NCI-H1105 (cell line): Measurements from ENCODE around the gene PSMA6.
"Not testable (repeated sequence)": the region's sequence is repeated elsewhere in the genome, so short reads cannot be mapped to it uniquely, and the experiment has no call there.

Experiments used
- DNase-seq: peaks from one replicate; lab custom pipeline; 2025; lab: John Stamatoyannopoulos, UW

Gene PSMA6

DNA sequence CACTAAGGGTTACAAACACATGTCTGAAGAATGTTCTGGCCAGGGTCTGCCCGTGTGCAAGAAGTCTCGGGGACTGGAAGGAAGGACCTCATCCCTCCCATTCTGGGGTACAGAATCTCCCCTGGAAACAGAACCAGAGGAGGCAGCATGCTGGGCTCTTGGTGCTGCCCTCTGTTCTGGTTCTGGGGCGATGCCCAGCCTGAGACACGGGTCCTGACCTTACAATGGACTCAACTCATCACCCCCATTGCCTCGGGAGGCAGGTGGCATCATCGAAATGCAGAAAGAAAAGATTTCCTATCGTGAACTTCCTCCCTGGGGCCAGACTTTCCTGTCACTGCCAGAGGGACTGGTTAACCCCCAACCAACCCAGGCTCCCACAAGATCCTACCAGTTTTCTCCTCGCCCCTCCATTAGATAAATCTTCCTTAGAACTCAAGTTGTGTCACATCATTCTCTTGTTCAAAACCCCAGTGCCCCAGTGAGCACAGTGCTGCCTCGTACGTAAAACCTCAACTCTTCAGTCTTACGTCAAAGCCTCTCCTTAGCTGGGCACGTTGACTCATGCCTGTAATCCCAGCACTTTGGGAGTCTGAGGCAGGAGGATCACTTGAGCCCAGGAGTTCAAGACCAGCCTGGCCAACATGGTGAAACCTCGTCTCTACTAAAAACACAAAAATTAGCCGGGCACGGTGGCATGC lies 52.1 kb downstream of the PSMA6 start:
- DNase-seq, result no peak

DNA sequence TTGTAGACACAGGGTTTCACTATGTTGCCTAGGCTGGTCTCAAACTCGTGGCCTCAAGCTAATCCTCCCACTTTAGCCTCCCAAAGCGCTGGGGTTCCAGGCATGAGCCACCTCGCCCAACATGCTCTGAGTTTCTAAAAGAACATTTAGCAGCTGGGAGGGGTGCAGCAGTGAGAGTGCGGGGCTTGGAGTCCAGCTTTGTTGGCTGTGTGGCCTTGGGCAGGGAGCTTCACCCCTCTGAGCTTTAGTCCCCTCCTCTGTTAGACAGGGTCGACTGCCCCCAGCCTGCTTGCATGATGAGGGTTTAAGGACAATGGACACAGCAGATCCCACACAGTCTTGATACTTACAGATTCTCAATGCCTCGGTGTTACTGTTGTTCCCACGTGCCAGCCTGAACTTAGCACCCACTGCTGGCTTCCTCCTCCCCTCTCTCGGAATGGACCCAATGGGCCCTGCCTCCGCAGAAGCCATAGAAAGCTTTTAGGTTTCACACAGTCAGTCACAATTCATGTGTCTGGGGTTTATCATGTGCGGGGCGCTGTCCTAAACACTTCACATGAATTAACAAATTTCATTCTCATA lies 54.6 kb downstream of the PSMA6 start:
- DNase-seq, result no peak

DNA sequence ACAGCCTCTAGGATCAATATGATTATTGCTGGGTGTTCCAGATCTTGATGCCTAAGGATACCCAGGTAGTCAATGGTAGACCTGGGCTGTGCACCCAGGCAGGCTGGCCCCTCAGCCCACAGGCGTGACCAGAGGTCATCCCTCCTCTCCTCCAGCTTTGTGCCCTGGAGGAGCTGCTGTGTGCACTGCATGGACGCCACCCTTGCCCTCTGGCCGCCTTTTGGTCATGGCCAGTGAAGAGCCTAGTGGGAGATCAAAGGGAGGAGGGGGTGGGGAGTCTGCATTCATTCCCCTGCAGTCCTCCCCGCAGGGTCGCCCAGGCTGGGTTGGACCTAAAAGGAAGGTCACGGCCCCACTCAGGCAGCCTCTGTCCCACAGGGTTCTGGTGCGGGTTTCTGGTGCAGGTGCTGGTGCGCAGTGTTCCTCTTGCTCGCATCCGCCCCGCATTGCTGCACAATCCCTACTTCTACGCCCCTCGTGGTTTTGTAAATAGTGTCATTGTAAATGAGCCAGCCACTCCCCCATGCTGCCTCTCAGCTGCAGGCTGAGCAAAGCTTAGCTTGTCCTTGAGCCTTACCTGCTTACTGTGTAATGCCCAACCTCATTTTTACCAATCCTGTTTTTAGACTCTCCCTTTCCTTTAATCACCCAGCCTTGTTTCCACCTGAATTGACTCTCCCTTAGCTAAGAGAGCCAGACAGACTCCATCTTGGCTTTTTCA lies 55.3 kb downstream of the PSMA6 start:
- no peak for DNase-seq

DNA sequence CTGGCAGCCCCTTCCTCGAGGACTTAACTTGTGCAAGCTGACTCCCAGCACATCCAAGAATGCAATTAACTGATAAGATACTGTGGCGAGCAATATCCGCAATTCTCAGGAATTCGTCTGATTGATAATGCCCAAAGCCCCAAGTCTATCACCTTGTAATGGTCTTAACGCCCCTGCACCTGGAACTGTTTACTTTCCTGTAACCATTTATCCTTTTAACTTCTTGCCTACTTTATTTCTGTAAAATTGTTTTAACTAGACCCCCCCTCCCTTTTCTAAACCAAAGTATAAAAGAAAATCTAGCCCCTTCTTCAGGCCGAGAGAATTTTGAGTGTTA lies 55.8 kb downstream of the PSMA6 start:
- DNase-seq, result not testable (repeated sequence)

DNA sequence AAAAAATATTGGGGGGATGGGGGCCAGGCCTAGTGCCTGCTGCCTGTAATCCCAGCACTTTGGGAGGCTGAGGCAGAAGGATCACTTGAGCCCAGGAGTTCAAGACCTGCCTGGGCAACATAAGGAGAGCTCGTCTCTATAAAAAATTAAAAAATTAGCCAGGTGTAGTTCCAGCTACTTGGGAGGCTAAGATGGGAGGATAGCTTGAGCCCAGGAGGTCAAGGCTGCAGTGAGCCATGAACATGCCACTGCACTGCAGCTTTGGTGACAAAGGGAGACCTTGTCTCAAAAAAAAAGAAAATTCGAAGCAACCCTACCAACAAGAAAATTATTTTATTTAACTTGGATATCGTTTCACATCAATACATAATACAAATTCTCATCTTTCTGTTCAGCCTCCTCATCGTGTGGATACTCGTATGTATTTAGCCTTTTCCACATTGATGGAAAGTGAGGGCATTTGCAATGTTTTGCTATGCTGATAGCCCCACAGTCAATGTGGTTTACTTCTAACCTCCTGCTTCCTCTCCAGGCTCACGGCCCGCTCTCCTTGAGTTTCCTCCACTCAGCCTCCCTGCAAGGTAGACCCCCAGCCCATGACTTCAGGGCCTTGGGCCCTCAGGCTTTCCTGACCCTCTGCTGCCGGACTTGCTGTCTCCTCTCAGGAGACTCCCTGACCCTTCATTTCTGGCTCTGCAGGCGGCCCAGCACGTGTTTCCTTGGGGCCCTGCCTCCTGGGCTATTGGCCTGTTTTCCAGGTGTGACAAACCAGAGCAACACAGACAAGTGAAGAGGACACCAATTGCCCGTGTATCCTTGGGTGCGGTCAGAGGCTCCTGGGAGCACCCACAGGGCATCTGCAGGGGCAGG lies 57.5 kb downstream of the PSMA6 start:
- DNase-seq, result no peak

DNA sequence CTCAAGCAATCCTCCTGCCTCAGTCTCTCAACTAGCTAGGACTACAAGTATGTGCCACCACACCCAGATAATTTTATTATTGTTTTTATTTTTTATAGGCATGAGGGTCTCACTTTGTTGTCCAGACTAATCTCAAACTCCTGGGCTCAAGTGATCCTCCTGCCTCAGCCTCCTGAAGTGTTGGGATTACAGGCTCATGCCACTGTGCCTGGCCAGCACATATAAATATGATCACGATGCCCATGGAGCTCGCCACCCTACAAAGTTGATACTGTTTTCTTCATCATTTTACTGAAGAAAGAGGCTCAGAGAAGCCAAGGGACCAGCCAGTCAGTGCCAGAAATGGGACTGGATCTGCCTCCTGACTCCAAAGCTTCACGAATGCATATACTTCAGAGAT lies 59.3 kb downstream of the PSMA6 start:
- no peak for DNase-seq

DNA sequence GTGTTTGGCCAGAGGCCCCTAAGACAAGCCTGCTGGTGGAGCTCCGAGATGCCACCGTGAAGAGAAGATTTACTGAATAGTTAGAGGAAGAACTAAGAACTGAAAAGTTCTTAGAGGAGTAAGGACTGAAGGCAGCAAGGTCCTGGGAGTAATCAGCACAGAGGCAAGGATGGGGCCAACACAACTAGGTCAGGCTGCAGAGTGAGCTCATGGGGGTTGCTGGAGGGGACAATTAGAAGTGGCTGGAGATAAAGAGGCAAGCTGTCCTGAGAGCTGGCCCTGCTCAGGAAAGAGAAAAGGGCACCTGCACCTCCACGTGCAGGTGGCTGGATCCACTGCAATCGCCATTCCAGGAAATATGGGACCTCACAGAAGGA lies 59.7 kb downstream of the PSMA6 start:
- no peak for DNase-seq

DNA sequence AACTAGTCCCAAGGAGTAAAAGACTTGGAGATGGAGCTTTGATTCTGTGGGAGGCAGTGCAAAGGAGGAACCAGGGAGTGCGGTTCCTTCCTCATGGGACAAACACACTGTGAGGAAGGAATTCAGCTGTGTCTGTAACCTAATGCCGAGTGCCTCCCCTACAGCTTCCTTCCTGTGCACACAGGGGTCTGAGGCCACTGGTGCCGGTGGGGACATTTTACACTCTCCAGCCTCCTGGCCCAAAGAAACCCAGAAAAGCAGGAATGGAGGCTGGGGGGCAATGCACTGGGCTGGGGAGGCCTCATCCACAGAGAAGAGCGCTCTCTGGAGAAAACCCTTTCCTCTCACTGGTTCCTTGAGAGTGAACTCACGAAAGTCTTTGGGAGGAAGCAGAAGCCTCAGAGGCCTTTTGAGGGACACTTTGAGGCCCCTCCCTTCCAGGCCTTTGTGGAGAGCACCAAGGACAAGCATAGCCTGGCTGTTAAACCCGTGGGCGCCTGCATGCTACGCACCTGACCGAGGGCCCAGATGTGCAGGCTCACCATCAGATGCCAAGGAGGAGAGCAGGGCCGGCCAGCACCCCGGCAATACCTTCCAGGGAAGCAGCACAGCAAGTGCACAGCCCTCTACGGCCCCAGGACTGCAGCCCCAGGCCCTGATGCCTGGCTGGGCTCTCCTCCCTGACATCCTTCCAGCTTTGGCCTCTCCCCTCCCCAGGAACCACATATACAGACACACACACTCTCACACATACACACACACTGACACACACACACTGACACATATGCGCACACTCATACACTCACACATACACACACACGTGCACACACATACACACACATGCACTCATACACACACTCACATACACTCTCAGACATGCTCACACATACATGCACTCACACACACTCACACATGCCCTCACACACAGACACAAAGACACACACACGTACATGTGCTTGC lies 60.4 kb downstream of the PSMA6 start:
- no peak for DNase-seq

DNA sequence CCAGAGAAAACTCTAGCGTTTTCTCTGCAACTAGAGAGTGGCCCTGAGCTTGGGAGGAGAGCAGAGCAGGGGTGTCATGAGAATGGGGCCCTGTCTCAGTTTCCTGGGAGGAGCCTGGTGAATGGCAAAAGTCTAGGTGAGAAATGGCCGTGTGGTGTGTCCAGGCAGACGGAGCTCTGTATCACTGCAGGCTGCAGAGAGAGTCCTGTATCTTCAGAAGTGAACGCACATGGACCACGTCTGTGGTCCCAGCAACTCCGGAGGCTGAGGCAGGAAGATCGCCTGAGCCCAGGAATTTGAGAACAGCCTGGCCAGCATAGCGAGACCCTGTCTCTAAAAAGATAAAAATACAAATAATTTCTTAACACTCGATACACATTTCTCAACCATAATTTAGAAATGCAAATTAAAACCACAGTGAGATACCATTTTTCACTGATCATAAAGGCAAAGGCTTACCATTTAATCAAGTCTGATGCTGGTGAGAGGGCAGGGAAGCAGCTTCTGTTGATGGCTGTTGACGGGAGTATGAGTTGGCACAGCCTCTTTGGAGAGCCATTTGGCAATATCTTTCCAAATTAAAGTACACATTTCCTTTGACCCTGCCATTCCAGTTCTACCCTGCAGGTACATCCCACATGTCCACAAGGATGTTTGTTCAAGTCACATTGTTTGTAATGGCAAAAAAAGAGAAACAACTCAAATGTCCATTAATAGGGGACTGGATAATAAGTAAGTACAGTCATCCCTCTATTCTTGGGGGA lies 61.4 kb downstream of the PSMA6 start:
- DNase-seq, result no peak

DNA sequence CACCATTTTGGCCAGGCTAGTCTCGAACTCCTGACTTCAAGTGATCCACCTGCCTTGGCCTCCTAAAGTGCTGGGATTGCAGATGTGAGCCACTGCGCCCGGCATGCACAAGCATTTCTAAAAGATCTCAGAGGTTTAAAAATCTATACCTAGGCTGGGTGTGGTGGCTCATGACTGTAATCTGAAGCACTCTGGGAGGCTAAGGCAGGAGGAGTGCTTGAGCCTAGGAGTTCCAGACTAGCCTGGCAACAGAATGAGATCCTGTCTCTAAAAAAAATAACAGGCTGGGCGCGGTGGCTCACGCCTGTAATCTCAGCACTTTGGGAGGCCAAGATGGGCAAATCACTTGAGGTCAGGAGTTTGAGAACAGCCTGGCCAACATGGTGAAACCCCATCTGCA lies 63.1 kb downstream of the PSMA6 start:
- not testable (repeated sequence) for DNase-seq

DNA sequence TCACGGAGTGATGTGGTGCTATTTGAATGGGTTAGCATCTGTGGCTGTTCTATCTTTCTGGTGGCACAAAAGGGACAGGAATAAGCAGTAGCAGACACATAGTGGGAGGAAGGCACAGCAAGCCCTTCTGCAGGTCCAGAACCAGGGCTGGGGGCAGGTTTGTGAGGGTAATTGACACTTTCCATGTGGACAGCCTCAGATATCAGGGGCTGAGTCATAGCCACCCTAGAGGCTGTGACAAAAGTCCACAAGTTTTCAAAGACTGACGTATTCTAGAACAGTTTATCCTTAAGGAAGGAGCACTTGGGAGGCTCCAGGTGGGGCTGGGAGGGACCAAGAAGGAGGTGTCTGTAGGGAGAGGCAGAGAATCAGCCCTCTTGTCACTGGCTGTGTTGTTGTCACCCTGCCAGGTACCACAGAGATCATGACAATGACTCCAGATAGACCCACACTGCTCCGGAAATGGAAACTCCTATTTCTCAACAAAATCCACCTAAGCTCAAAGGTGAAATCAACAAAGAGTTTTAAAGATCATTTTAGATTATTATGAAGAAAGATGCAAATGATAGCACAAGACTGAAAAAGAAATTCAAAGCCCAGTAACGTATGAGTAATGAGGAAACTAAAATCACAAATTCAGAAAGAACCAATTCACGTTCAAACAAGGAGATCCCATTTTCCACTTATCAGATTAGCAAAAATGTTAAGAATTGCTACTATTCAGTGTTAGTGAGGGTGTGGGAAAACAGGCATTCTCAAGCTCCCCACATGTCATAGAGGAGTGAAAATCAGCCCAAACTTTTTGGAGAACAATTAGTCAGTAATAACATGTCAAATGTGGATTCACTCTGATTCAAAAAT lies 64.0 kb downstream of the PSMA6 start:
- DNase-seq, result no peak

DNA sequence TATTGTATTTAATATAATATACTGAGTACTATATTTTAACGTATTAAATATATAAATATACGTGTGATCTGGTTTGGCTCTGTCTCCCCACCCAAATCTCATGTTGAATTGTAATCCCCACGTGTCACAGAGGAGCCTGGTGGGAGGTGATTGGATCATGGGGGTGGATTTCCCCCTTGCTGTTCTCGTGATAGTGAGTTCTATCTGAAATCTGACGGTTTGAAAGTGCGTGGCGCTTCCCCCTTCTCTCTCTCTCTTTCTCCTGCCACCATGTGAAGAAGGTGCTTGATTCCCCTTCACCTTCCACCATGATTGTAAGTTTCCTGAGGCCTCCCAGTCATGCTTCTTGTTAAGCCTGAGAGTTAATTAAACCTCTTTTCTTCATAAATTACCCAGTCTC lies 67.5 kb downstream of the PSMA6 start:
- not testable (repeated sequence) for DNase-seq

DNA sequence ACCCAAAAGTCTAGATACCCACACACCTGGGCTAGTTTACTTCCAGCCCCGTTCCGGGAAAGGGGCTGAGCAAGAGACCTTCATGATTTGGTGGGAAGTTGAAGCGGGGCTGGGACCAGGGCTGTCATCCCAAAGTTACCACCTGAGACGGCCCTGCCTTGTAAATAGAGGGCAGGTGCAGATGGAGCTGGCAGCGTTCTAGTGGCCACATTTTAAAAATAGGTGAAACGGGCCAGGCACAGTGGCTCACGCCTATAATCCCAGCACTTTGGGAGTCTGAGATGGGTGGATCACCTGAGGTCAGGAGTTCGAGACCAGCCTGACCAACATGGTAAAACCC lies 68.9 kb downstream of the PSMA6 start:
- DNase-seq, result no peak

DNA sequence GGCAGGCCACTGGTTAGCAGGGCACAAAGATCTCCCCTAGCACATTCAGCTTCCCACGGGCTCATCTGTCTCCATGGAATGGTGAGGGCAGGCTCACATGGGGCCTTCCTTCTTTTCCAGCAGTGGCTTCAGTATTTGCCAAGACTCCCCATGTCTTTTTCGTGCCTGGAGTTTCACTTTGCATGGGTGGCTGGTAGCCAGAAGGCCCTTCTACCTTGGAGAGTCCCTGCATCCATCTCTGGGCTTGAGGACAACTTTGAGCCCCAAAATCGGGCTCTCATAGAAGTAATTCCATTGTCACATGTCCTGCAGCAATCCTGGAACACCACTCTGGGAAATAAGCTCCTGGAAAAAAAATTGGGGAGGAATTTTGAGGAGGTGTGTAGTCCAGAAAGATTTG lies 70.3 kb downstream of the PSMA6 start:
- DNase-seq, result no peak

DNA sequence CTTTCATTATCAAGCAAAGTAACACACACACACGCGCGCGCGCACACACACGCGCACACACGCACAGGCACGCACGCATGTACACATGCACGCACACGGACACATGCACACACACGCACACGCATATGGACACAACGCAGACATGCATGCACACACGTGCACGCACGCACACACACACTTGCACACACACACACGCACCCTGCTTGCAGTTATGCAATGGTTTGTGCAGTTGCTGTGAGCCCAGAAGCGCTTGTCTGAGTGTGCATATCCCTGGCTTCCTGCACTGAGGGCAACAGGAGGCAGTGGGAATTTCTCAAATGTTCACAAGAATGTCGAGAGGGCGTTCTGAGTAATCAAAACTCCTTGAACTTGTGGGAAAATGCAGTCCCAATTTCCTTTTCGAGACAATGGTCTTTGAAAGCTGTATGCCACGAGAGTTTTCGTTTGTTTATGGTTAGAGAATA lies 70.8 kb downstream of the PSMA6 start:
- no peak for DNase-seq

DNA sequence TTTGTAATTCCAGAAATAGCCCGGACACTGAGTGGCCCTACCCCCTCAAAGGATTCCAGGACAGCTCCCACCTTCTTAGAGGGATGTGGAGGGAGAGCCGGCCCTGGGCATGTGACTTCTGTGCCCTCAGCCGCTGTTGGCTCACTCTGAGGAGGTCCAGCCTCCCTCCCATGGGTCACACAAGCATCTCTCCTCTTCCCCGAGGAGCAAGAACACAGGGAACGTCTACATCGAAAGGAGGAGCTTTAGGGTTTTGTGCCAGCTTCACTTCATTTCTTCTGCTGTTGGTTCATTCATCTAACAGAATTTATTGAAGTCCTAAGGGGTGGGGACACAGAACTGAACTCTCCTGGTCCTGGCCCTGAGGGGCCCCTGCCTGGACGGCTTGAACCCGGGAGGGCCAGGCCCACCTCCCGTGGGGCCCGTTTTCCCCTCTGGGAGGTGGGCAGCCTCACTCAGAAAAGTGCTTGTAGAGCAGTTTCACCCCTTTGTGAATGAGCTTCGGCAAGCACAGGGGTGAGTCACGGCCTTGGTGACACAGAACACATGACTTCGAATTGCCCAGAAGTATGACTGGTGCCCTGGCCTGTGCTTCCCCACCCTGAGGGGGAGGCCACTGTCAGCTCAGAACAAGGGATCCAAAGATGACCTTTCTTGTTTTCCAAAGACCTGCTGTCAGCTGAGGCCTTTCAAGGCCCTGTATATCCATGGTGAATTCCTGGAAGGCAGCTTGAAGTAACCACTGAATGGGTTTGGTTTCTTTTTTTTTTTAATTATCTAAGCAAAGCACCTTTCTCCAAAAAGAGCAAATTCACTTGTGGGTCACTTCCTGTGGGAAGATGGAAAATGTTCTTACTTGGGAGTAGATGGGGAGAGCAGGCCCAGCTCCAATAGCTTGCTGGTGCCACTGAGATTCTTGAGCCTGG lies 73.2 kb downstream of the PSMA6 start:
- no peak for DNase-seq

DNA sequence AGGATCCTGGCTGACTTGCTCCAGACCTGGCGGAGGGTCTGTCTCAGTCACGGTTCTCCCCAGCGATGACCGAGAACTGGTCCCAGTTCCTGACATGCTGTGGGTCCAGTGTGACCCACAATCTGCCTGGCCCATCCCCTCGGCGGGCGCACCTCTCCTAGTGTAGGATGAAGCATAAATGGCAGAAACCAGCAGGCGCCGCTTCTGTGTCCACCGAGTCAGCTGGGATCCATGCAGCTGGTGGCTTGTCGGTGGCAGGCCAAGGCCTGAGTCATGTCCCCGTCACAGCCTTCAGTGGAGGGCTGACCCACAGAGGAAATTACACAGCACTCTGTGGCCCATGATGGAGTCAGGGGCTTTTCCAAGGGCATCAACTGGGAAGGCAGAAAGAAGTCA lies 73.9 kb downstream of the PSMA6 start:
- DNase-seq, result no peak

DNA sequence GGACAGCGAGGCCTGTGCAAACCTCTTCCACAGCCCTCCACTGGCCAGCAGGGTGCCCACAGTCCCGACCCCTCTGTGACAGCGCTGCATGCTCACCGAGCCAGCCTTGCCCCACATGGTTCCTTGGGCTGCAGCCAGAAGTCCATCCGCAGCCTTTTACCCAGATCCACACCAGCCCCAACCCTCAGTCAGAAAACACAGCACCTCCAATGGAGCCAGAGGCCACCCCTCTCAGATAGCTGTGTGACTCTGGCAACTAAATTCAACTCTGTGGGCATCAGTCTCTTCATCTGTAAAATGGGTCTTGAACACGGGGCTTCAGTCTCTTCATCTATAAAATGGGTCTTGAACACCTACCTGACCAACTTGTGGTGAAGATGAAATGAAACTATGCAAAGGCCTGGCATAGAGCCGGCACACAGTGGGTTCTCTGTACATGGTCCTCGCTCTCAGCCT lies 74.4 kb downstream of the PSMA6 start:
- no peak for DNase-seq

DNA sequence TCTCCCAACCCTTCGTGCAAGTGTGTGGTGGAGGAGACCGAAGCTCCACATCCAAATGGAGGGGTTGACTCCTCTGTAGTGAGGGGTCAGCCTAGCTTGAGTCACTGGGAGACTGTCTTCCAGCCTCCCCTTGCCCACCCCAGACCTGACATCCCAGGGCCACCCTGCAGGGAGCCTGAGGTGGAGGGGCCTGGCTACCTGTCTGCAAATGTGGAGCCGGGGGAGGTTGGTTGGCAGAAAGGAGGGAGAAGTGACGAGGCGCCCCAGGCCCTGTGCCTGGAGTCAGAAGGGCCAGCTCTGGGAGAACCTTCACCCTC lies 74.8 kb downstream of the PSMA6 start:
- no peak for DNase-seq
